NT2/D1 (cell line): ENCODE measurements around the gene UNC5B.

ENCODE experiments used
- DNase-seq: peaks from one replicate; pipeline ENCODE4 v3.0.0-alpha.2; 2011; ENCODE audit warnings: low read depth, low spot score
- H3K27me3 ChIP-seq: 2 replicates; pipeline ENCODE4 v1.6.0; 2011; ENCODE audit warnings: mild to moderate bottlenecking; ENCODE audit not compliant: insufficient read length, insufficient read depth
- H3K36me3 ChIP-seq: 2 replicates; pipeline ENCODE4 v1.6.1; 2011; ENCODE audit warnings: mild to moderate bottlenecking, low read length, mixed read lengths; ENCODE audit not compliant: insufficient read depth, insufficient read length
- H3K4me1 ChIP-seq: 2 replicates; pipeline ENCODE4 v1.5.1; 2011; ENCODE audit not compliant: insufficient read depth, insufficient read length
- H3K4me3 ChIP-seq: 2 replicates; pipeline ENCODE4 v1.5.1; 2011; ENCODE audit warnings: low read depth; ENCODE audit not compliant: insufficient read length
- H3K9ac ChIP-seq: 2 replicates; pipeline ENCODE4 v1.6.0; 2011; ENCODE audit warnings: low read depth; ENCODE audit not compliant: insufficient read length
- H3K9me3 ChIP-seq: 2 replicates; pipeline ENCODE4 v1.5.1; 2011; ENCODE audit warnings: mild to moderate bottlenecking, low read length; ENCODE audit not compliant: insufficient read depth
- SUZ12 ChIP-seq: IDR thresholded peaks from 2 replicates; pipeline ENCODE4 v1.6.1; 2011; ENCODE audit not compliant: insufficient read length, insufficient read depth; ENCODE audit errors: extremely low read depth
- YY1 ChIP-seq: IDR thresholded peaks from 2 replicates; pipeline ENCODE4 v1.6.1; 2011; ENCODE audit not compliant: insufficient read length, insufficient read depth
- ZNF274 ChIP-seq: IDR thresholded peaks from 2 replicates; pipeline ENCODE4 v1.6.1; 2011; ENCODE audit warnings: mild to moderate bottlenecking, low read depth, low read length

Gene UNC5B

GRCh38 chr10:71239131-71239915 is 27.0 kb downstream of the UNC5B start:
- H3K27me3 ChIP-seq = no peaks in the 10 kb centered on the region
- H3K36me3 ChIP-seq = no peaks in the 10 kb centered on the region
- DNase-seq = no peak
- no peak overlapping the region for H3K9ac ChIP-seq
- no peaks in the 10 kb centered on the region for H3K9me3 ChIP-seq
- no peak for TF ChIP-seq YY1
- no peak for TF ChIP-seq SUZ12
- TF ChIP-seq ZNF274 = no peak
- H3K4me1 ChIP-seq = peaks cover 28% of the 10 kb centered on the region
- H3K4me3 ChIP-seq = no peak overlapping the region

GRCh38 chr10:71239946-71240795 is 27.8 kb downstream of the UNC5B start:
- no peak overlapping the region for H3K4me3 ChIP-seq
- DNase-seq = no peak
- no peak for TF ChIP-seq YY1
- TF ChIP-seq SUZ12 = no peak
- TF ChIP-seq ZNF274 = no peak
- H3K36me3 ChIP-seq = no peaks in the 10 kb centered on the region
- no peaks in the 10 kb centered on the region for H3K27me3 ChIP-seq
- H3K4me1 ChIP-seq = peaks cover 26% of the 10 kb centered on the region
- H3K9me3 ChIP-seq = no peaks in the 10 kb centered on the region
- no peak overlapping the region for H3K9ac ChIP-seq

GRCh38 chr10:71241114-71241829 is 28.9 kb downstream of the UNC5B start:
- TF ChIP-seq SUZ12 (no peak), YY1 (no peak), ZNF274 (no peak)
- no peaks in the 10 kb centered on the region for H3K27me3 ChIP-seq
- H3K36me3 ChIP-seq = no peaks in the 10 kb centered on the region
- H3K9ac ChIP-seq = no peak overlapping the region
- DNase-seq = no peak
- no peaks in the 10 kb centered on the region for H3K9me3 ChIP-seq
- peaks cover 25% of the 10 kb centered on the region for H3K4me1 ChIP-seq
- no peak overlapping the region for H3K4me3 ChIP-seq

GRCh38 chr10:71241830-71242621 is 29.7 kb downstream of the UNC5B start:
- no peaks in the 10 kb centered on the region for H3K9me3 ChIP-seq
- no peak for TF ChIP-seq YY1
- no peak for TF ChIP-seq SUZ12
- no peak for TF ChIP-seq ZNF274
- DNase-seq = no peak
- H3K9ac ChIP-seq = no peak overlapping the region
- H3K4me1 ChIP-seq = peaks cover 18% of the 10 kb centered on the region
- no peak overlapping the region for H3K4me3 ChIP-seq
- H3K36me3 ChIP-seq = no peaks in the 10 kb centered on the region
- H3K27me3 ChIP-seq = no peaks in the 10 kb centered on the region

GRCh38 chr10:71242622-71243009 is 30.2 kb downstream of the UNC5B start:
- TF ChIP-seq ZNF274 (no peak), SUZ12 (no peak), YY1 (no peak)
- no peaks in the 10 kb centered on the region for H3K36me3 ChIP-seq

GRCh38 chr10:71243756-71244395 is 31.5 kb downstream of the UNC5B start:
- H3K4me1 ChIP-seq = peaks cover 17% of the 10 kb centered on the region

More at GRCh38 chr10:71242622-71243009, 30.2 kb downstream of the UNC5B start:
- Histone ChIP-seq H3K9ac (no peak overlapping the region), H3K4me1 (peaks cover 17% of the 10 kb centered on the region), H3K4me3 (no peak overlapping the region), H3K27me3 (no peaks in the 10 kb centered on the region), H3K9me3 (no peaks in the 10 kb centered on the region)
- DNase-seq = no peak

More at GRCh38 chr10:71243756-71244395, 31.5 kb downstream of the UNC5B start:
- no peaks in the 10 kb centered on the region for H3K27me3 ChIP-seq
- no peak for DNase-seq
- no peak overlapping the region for H3K9ac ChIP-seq
- no peaks in the 10 kb centered on the region for H3K9me3 ChIP-seq
- H3K36me3 ChIP-seq = peaks cover 3% of the 10 kb centered on the region
- H3K4me3 ChIP-seq = no peak overlapping the region
- TF ChIP-seq ZNF274 = no peak
- no peak for TF ChIP-seq SUZ12
- TF ChIP-seq YY1 = no peak
